ENCODE results near the gene PELI2.
A peak's percentile ranks its signal among the peaks of the same experiment; 100 is the strongest.

Gene PELI2

DNA sequence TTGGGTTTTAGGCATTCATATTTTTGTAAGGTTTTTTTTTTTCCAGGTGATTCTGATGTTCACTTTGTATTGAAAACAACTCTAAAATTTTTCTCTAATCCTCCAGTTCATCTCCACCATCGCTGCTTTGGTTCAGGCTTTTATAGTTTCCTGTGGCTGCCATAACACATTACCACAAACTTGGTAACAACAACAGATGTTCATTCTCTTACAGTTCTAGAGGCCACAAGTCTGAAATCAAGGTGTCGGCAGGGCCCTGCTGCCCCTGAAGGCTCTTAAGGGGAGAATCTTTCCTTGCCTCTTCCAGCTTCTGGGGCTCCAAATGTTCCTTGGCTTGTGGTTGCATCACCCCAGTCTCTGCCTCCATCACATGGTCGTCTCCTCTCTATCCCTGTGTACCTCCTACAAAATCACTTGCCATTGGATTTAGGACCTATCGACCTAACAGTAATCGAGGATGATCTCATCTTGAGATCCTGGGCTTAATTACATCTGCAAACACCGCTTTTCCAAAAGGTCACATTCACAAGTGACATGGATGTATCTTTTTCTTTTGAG is 55.2 kb downstream of the PELI2 start:
- Histone ChIP-seq H4K8ac (ENCODE audit: low read depth, low read length) (no peak overlapping the region), H3K4me2 (ENCODE audit: insufficient read depth, low read length, poor library complexity, severe bottlenecking) (no peak overlapping the region), H3K4me3 (ENCODE audit: low read length in 2 of 2) (no peak overlapping the region), H2BK15ac (ENCODE audit: low read length) (no peak overlapping the region), H2BK12ac (ENCODE audit: low read length) (no peak overlapping the region), H3K79me1 (ENCODE audit: low read depth, low read length) (peaks cover 2% of the 10 kb centered on the region), H3K18ac (ENCODE audit: low read length) (no peak overlapping the region), H3K4me1 (ENCODE audit: control insufficient read depth in 2 of 2, insufficient read depth in 1 of 2, low read depth in 1 of 2, low read length in 2 of 2) (peaks cover 5 to 7% of the 10 kb centered on the region in 2 donors), H3K23ac (ENCODE audit: low read depth, low read length, poor library complexity) (no peak overlapping the region), H2BK5ac (ENCODE audit: low read length) (no peak overlapping the region), H2AK5ac (ENCODE audit: low read depth, low read length) (no peak overlapping the region), H3K9ac (ENCODE audit: low read depth, low read length, poor library complexity) (no peak overlapping the region), H2BK120ac (ENCODE audit: low read depth, low read length) (no peak overlapping the region), H3K27ac (replicated peaks; ENCODE audit: low read length) (no peak overlapping the region), H3K14ac (ENCODE audit: low read length) (no peak overlapping the region), H3K36me3 (replicated peaks in 1 of 2; ENCODE audit: control insufficient read depth in 2 of 2, insufficient read depth in 2 of 2, low read length in 2 of 2) (peaks cover 0 to 2% of the 10 kb centered on the region in 2 donors), H4K91ac (ENCODE audit: low read depth, low read length, poor library complexity) (no peak overlapping the region), H3K4ac (ENCODE audit: low read length) (no peak overlapping the region), H2AFZ (ENCODE audit: low read length) (no peak overlapping the region), H3K27me3 (ENCODE audit: control insufficient read depth in 3 of 3, insufficient read depth in 3 of 3, low read depth in 1 of 3, low read length in 3 of 3) (no peaks in the 10 kb centered on the region), H3K9me3 (replicated peaks in 1 of 2; ENCODE audit: control insufficient read depth in 2 of 2, insufficient read depth in 1 of 2, low read depth in 1 of 2, low read length in 2 of 2) (peaks cover 0 to 3% of the 10 kb centered on the region in 2 donors)
- no peak for DNase-seq (ENCODE audit: low spot score)
- no CpG with 5 or more reads among the region's 6 CpGs for WGBS, 2 donors (ENCODE audit: extremely low coverage in 2 of 2, insufficient read length in 2 of 2, insufficient replicate concordance in 1 of 2)

DNA sequence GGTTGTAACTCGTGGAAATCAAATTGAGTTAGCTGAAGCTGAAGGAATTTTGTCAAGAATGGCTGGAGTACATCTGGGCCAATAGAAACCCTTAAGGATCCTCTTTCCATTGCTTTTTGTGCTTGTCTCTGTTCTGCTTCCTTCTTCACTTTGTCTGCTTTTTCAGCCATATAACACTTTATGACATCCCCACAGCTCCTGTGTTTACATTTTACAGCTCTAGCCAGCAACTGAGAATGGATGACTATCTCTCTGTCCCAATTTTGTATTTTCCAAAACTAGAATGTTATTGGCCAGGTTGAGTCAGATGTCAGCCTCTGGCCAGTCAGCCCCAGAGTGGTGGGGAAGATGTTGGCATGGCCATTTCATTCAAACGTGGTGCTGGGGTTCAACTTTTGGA is 57.6 kb downstream of the PELI2 start:
- Histone ChIP-seq H3K4ac (ENCODE audit: low read length) (no peak overlapping the region), H3K4me3 (ENCODE audit: low read length in 2 of 2) (no peak overlapping the region), H3K23ac (ENCODE audit: low read depth, low read length, poor library complexity) (no peak overlapping the region), H3K18ac (ENCODE audit: low read length) (no peak overlapping the region), H2AFZ (ENCODE audit: low read length) (no peak overlapping the region), H2BK120ac (ENCODE audit: low read depth, low read length) (no peak overlapping the region), H3K9me3 (replicated peaks in 1 of 2; ENCODE audit: control insufficient read depth in 2 of 2, insufficient read depth in 1 of 2, low read depth in 1 of 2, low read length in 2 of 2) (peaks cover 0 to 3% of the 10 kb centered on the region in 2 donors), H4K91ac (ENCODE audit: low read depth, low read length, poor library complexity) (no peak overlapping the region), H2AK5ac (ENCODE audit: low read depth, low read length) (no peak overlapping the region), H3K4me2 (ENCODE audit: insufficient read depth, low read length, poor library complexity, severe bottlenecking) (no peak overlapping the region), H4K8ac (ENCODE audit: low read depth, low read length) (no peak overlapping the region), H3K27me3 (ENCODE audit: control insufficient read depth in 3 of 3, insufficient read depth in 3 of 3, low read depth in 1 of 3, low read length in 3 of 3) (no peaks in the 10 kb centered on the region), H3K36me3 (replicated peaks in 1 of 2; ENCODE audit: control insufficient read depth in 2 of 2, insufficient read depth in 2 of 2, low read length in 2 of 2) (peaks cover 0 to 3% of the 10 kb centered on the region in 2 donors), H3K9ac (ENCODE audit: low read depth, low read length, poor library complexity) (no peak overlapping the region), H2BK12ac (ENCODE audit: low read length) (no peak overlapping the region), H3K14ac (ENCODE audit: low read length) (no peak overlapping the region), H3K27ac (replicated peaks; ENCODE audit: low read length) (no peak overlapping the region), H2BK15ac (ENCODE audit: low read length) (no peak overlapping the region), H2BK5ac (ENCODE audit: low read length) (no peak overlapping the region), H3K4me1 (ENCODE audit: control insufficient read depth in 2 of 2, insufficient read depth in 1 of 2, low read depth in 1 of 2, low read length in 2 of 2) (peaks cover 5 to 7% of the 10 kb centered on the region in 2 donors), H3K79me1 (ENCODE audit: low read depth, low read length) (no peaks in the 10 kb centered on the region)
- no CpG with 5 or more reads among the region's 2 CpGs for WGBS, 2 donors (ENCODE audit: extremely low coverage in 2 of 2, insufficient read length in 2 of 2, insufficient replicate concordance in 1 of 2)
- DNase-seq (ENCODE audit: low spot score) = no peak

DNA sequence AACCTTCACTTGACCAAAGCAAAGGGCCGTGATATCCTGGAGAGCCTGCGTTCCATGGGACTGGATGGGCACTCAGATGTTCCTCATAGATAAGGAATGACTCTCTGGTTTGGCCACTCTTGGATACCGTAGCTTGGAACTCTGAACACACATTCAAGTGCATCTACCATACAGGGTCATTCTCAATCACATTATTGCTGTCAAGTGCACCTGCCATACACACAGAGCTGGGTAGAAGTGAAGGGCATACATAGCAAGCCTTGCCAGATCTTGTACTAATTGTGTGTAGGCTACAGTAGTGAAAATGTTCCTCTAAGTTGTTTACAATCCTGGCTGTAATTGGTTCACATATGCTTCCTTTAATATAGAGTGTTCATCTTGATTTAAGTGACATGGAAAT is 58.3 kb downstream of the PELI2 start:
- Histone ChIP-seq H4K8ac (ENCODE audit: low read depth, low read length) (no peak overlapping the region), H2AFZ (ENCODE audit: low read length) (no peak overlapping the region), H3K27ac (replicated peaks; ENCODE audit: low read length) (no peak overlapping the region), H3K79me1 (ENCODE audit: low read depth, low read length) (no peaks in the 10 kb centered on the region), H3K9ac (ENCODE audit: low read depth, low read length, poor library complexity) (no peak overlapping the region), H3K9me3 (replicated peaks in 1 of 2; ENCODE audit: control insufficient read depth in 2 of 2, insufficient read depth in 1 of 2, low read depth in 1 of 2, low read length in 2 of 2) (peaks cover 0 to 3% of the 10 kb centered on the region in 2 donors), H2BK12ac (ENCODE audit: low read length) (no peak overlapping the region), H2AK5ac (ENCODE audit: low read depth, low read length) (no peak overlapping the region), H3K4ac (ENCODE audit: low read length) (no peak overlapping the region), H3K4me3 (ENCODE audit: low read length in 2 of 2) (peak overlapping the region in 1 of 2 donors; percentile 19), H3K4me1 (ENCODE audit: control insufficient read depth in 2 of 2, insufficient read depth in 1 of 2, low read depth in 1 of 2, low read length in 2 of 2) (peaks cover 5 to 9% of the 10 kb centered on the region in 2 donors), H3K14ac (ENCODE audit: low read length) (no peak overlapping the region), H3K18ac (ENCODE audit: low read length) (no peak overlapping the region), H3K23ac (ENCODE audit: low read depth, low read length, poor library complexity) (no peak overlapping the region), H2BK120ac (ENCODE audit: low read depth, low read length) (no peak overlapping the region), H3K4me2 (ENCODE audit: insufficient read depth, low read length, poor library complexity, severe bottlenecking) (no peak overlapping the region), H3K36me3 (replicated peaks in 1 of 2; ENCODE audit: control insufficient read depth in 2 of 2, insufficient read depth in 2 of 2, low read length in 2 of 2) (peaks cover 0 to 3% of the 10 kb centered on the region in 2 donors), H3K27me3 (ENCODE audit: control insufficient read depth in 3 of 3, insufficient read depth in 3 of 3, low read depth in 1 of 3, low read length in 3 of 3) (no peaks in the 10 kb centered on the region), H4K91ac (ENCODE audit: low read depth, low read length, poor library complexity) (no peak overlapping the region), H2BK15ac (ENCODE audit: low read length) (no peak overlapping the region), H2BK5ac (ENCODE audit: low read length) (no peak overlapping the region)
- no peak for DNase-seq (ENCODE audit: low spot score)
- WGBS, 2 donors (ENCODE audit: extremely low coverage in 2 of 2, insufficient read length in 2 of 2, insufficient replicate concordance in 1 of 2) = no CpG with 5 or more reads among the region's 3 CpGs

DNA sequence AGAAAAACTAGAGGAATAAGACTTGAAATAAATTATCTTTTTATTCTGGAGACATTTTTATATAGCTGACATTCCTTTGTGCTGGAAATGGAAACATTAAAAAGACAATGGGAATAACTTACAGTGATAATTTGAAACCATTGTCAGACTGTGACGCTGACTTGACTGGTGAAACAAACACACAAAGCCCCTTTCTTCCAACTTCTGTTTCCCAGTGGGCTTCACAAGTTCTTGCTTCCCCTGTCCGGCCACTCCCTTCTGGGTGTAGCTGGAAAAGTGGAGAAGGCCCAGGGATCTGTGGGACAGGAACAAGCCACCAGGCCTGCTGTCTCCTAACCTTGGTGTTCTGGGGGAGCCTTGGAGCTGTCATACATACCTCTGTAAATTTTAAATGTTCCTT is 58.8 kb downstream of the PELI2 start:
- H3K18ac ChIP-seq (ENCODE audit: low read length) = no peak overlapping the region
- H4K8ac ChIP-seq (ENCODE audit: low read depth, low read length) = no peak overlapping the region
- H2AFZ ChIP-seq (ENCODE audit: low read length) = no peak overlapping the region
- H3K27ac ChIP-seq (replicated peaks; ENCODE audit: low read length) = no peak overlapping the region
- H3K4me1 ChIP-seq (ENCODE audit: control insufficient read depth in 2 of 2, insufficient read depth in 1 of 2, low read depth in 1 of 2, low read length in 2 of 2) = peaks cover 5 to 9% of the 10 kb centered on the region in 2 donors
- no peak overlapping the region for H3K4ac ChIP-seq (ENCODE audit: low read length)
- H3K79me1 ChIP-seq (ENCODE audit: low read depth, low read length) = no peaks in the 10 kb centered on the region
- no peak overlapping the region for H2BK12ac ChIP-seq (ENCODE audit: low read length)
- H4K91ac ChIP-seq (ENCODE audit: low read depth, low read length, poor library complexity) = no peak overlapping the region
- H2BK15ac ChIP-seq (ENCODE audit: low read length) = no peak overlapping the region
- no peaks in the 10 kb centered on the region for H3K27me3 ChIP-seq (ENCODE audit: control insufficient read depth in 3 of 3, insufficient read depth in 3 of 3, low read depth in 1 of 3, low read length in 3 of 3)
- H3K9ac ChIP-seq (ENCODE audit: low read depth, low read length, poor library complexity) = no peak overlapping the region
- no peak overlapping the region for H3K4me3 ChIP-seq (ENCODE audit: low read length in 2 of 2)
- no peak overlapping the region for H2AK5ac ChIP-seq (ENCODE audit: low read depth, low read length)
- no peak overlapping the region for H2BK120ac ChIP-seq (ENCODE audit: low read depth, low read length)
- DNase-seq (ENCODE audit: low spot score) = no peak
- WGBS, 2 donors (ENCODE audit: extremely low coverage in 2 of 2, insufficient read length in 2 of 2, insufficient replicate concordance in 1 of 2) = no CpG with 5 or more reads among the region's 2 CpGs
- no peak overlapping the region for H2BK5ac ChIP-seq (ENCODE audit: low read length)
- no peak overlapping the region for H3K14ac ChIP-seq (ENCODE audit: low read length)
- peaks cover 0 to 3% of the 10 kb centered on the region in 2 donors for H3K9me3 ChIP-seq (replicated peaks in 1 of 2; ENCODE audit: control insufficient read depth in 2 of 2, insufficient read depth in 1 of 2, low read depth in 1 of 2, low read length in 2 of 2)
- no peak overlapping the region for H3K4me2 ChIP-seq (ENCODE audit: insufficient read depth, low read length, poor library complexity, severe bottlenecking)
- no peak overlapping the region for H3K23ac ChIP-seq (ENCODE audit: low read depth, low read length, poor library complexity)
- H3K36me3 ChIP-seq (replicated peaks in 1 of 2; ENCODE audit: control insufficient read depth in 2 of 2, insufficient read depth in 2 of 2, low read length in 2 of 2) = peaks cover 0 to 3% of the 10 kb centered on the region in 2 donors
